Thoracic aorta (tissue), 2 donors: ENCODE data around the gene NUDCD3. TPM values are rescaled to one million over a fixed set of nuclear protein-coding genes. Genes with fewer than 3 reads are reported as not detected.
A peak's percentile ranks its signal among the peaks of the same experiment; 100 is the strongest.

ENCODE experiments used
- ATAC-seq: fragments of 150-250 bp; one replicate; pipeline ENCODE4 v1.8.0; 2017; ENCODE audit warnings: low read depth; ENCODE audit not compliant: insufficient number of reproducible peaks, low FRiP score
- DNase-seq: peaks from one replicate; pipeline ENCODE4 v3.0.0-alpha.2; 2020; ENCODE audit warnings: low spot score
- H3K27ac ChIP-seq, 2 donors: fragments of 200-600 bp; sonication (generic); 1 replicate in 1 of 2; 2 replicates in 1 of 2; pipeline ENCODE4 v1.5.1; 2016; ENCODE audit warnings: mild to moderate bottlenecking in 2 of 2, moderate library complexity in 2 of 2
- H3K27me3 ChIP-seq: fragments of 200-600 bp; sonication (generic); replicated peaks from 2 replicates; pipeline ENCODE4 v1.6.0; 2016; ENCODE audit warnings: mild to moderate bottlenecking; ENCODE audit not compliant: insufficient read depth
- H3K36me3 ChIP-seq: fragments of 200-600 bp; sonication (generic); one replicate; pipeline ENCODE4 v1.5.1; 2016
- H3K4me1 ChIP-seq, 2 donors: fragments of 200-600 bp; sonication (generic); 1 replicate in 1 of 2; 2 replicates in 1 of 2; pipeline versions ENCODE4 v1.5.1 to v1.6.0; 2016; ENCODE audit warnings: low read depth in 2 of 2, mild to moderate bottlenecking in 1 of 2; ENCODE audit not compliant: control insufficient read depth in 1 of 2
- H3K4me3 ChIP-seq: fragments of 200-600 bp; sonication (generic); 2 replicates; pipeline ENCODE4 v1.5.1; 2016; ENCODE audit warnings: mild to moderate bottlenecking
- H3K9me3 ChIP-seq: fragments of 200-600 bp; sonication (generic); 2 replicates; pipeline ENCODE4 v1.5.1; 2016
- CTCF ChIP-seq: fragments of 200-600 bp; sonication (generic); IDR thresholded peaks from one replicate; pipeline ENCODE4 v1.5.1; 2019; ENCODE audit warnings: antibody characterized with exemption
- total RNA-seq, 2 donors: library from RNA; depleted of rRNA; stranded (reverse); fragments of >200 nt; gene quantifications; one replicate each; pipeline versions ENCODE4 v1.1.0 to v1.2.3, GENCODE V29; 2016

NUDCD3 gene
- total RNA-seq, 2 donors from 2014 or later = 57.0 to 64.5 TPM

- peak overlapping the region in 1 of 2 donors; percentile 84 for H3K27ac ChIP-seq
- no peaks in the 10 kb centered on the region for H3K27me3 ChIP-seq
- H3K4me3 ChIP-seq = no peak overlapping the region
- H3K36me3 ChIP-seq = peaks cover 11% of the 10 kb centered on the region
- no peaks in the 10 kb centered on the region for H3K9me3 ChIP-seq
- TF ChIP-seq CTCF = no peak
- ATAC-seq = no peak
- peaks cover 29 to 69% of the 10 kb centered on the region in 2 donors for H3K4me1 ChIP-seq
- no peak for DNase-seq
These were observed 104.9 kb downstream of the NUDCD3 start for GRCh38 chr7:44385434-44386138.

- H3K36me3 ChIP-seq = peaks cover 11% of the 10 kb centered on the region
- DNase-seq (no peak), ATAC-seq (no peak)
- no peak for TF ChIP-seq CTCF
- no peaks in the 10 kb centered on the region for H3K9me3 ChIP-seq
- H3K27ac ChIP-seq = peak overlapping the region; percentile 84 to 86
- H3K4me1 ChIP-seq = peaks cover 29 to 69% of the 10 kb centered on the region in 2 donors
- H3K27me3 ChIP-seq = no peaks in the 10 kb centered on the region
- no peak overlapping the region for H3K4me3 ChIP-seq
These were observed 105.6 kb downstream of the NUDCD3 start for GRCh38 chr7:44384586-44385433.

GRCh38 chr7:44383566-44383965 lies 106.9 kb downstream of the NUDCD3 start:
- no peaks in the 10 kb centered on the region for H3K9me3 ChIP-seq
- no peak for TF ChIP-seq CTCF
- peak overlapping the region; percentile 5 for H3K4me3 ChIP-seq
- peaks cover 29 to 66% of the 10 kb centered on the region in 2 donors for H3K4me1 ChIP-seq
- peak; percentile 76 for DNase-seq
- peaks cover 4% of the 10 kb centered on the region for H3K36me3 ChIP-seq
- ATAC-seq = peak; percentile 52
- peak overlapping the region; percentile 84 to 86 for H3K27ac ChIP-seq
- H3K27me3 ChIP-seq = no peaks in the 10 kb centered on the region

GRCh38 chr7:44382459-44383265 lies 107.8 kb downstream of the NUDCD3 start:
- Histone ChIP-seq H3K36me3 (no peaks in the 10 kb centered on the region), H3K27ac (peak overlapping the region; percentile 84 to 86), H3K9me3 (no peaks in the 10 kb centered on the region), H3K4me3 (no peak overlapping the region), H3K27me3 (no peaks in the 10 kb centered on the region), H3K4me1 (peaks cover 29 to 57% of the 10 kb centered on the region in 2 donors)
- ATAC-seq (no peak), DNase-seq (no peak)
- no peak for TF ChIP-seq CTCF
